Right atrium auricular region (tissue), 2 donors: ENCODE data around the gene LASP1. TPM values are rescaled to one million over a fixed set of nuclear protein-coding genes. Genes with fewer than 3 reads are reported as not detected.

Experiments
- DNase-seq: peaks from one replicate; pipeline ENCODE4 v3.0.0-alpha.2; 2019; ENCODE audit warnings: low spot score
- H3K27ac ChIP-seq, 2 donors: fragments of 200-600 bp; sonication (generic); 1 replicate in 1 of 2; 2 replicates in 1 of 2; pipeline ENCODE4 v1.5.1; 2016 to 2019
- H3K27me3 ChIP-seq, 2 donors: fragments of 200-600 bp; sonication (generic); one replicate each; pipeline versions ENCODE4 v1.5.1 to v1.6.0; 2017 to 2019
- H3K36me3 ChIP-seq: fragments of 200-600 bp; sonication (generic); one replicate; pipeline ENCODE4 v1.5.1; 2016
- H3K4me1 ChIP-seq, 2 donors: fragments of 200-600 bp; sonication (generic); one replicate each; pipeline versions ENCODE4 v1.5.1 to v1.6.0; 2017 to 2019
- H3K4me3 ChIP-seq, 2 donors: fragments of 200-600 bp; sonication (generic); 1 replicate in 1 of 2; 2 replicates in 1 of 2; pipeline ENCODE4 v1.5.1; 2017 to 2019; ENCODE audit warnings: mild to moderate bottlenecking in 1 of 2, moderate library complexity in 1 of 2
- H3K9me3 ChIP-seq, 2 donors: fragments of 200-600 bp; sonication (generic); one replicate each; pipeline ENCODE4 v1.5.1; 2019
- CTCF ChIP-seq, 2 donors: fragments of 200-600 bp; sonication (generic); IDR thresholded peaks; one replicate each; pipeline ENCODE4 v1.5.1; 2019; ENCODE audit warnings: antibody characterized with exemption in 2 of 2
- total RNA-seq, 2 donors: library from RNA; depleted of rRNA; stranded (reverse); fragments of >200 nt; gene quantifications; one replicate each; pipeline ENCODE4 v1.1.0, GENCODE V29; 2016

LASP1 gene, protein sequence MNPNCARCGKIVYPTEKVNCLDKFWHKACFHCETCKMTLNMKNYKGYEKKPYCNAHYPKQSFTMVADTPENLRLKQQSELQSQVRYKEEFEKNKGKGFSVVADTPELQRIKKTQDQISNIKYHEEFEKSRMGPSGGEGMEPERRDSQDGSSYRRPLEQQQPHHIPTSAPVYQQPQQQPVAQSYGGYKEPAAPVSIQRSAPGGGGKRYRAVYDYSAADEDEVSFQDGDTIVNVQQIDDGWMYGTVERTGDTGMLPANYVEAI
- total RNA-seq = 10 to 100 TPM; 34.2 to 65.4 TPM

DNA sequence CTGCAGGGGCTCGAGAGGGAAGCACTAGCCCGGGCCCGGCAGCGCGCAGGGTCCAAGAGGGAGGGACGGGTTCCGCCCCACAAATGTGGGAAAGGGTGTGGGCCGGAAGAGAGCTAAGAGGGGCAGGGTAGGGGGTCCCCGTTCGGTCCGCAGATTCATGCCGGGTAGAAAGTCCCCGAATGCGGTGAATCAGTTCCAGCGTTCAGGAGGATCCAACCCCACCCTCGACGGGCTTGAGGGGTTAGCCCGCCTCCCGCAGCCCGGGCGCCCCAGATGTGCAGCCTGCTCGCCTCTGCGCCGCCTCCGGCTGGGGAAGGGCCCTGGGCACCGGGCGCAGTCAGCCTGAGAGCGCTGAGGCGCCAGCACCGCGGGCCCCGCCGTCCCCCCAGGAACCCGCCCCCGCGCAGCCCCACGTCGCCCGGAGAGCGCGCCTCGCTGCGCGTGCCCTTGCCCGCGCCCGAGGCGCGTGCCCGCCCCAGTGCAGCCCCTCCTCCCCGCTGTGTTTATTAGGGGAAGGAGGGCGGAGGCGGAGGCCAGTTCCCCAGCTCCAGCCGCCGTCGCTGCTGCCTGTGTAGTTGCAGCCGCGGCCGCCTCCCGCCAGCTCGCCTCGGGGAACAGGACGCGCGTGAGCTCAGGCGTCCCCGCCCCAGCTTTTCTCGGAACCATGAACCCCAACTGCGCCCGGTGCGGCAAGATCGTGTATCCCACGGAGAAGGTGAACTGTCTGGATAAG is at the start of gene LASP1:
TSS of gene LASP1 (plus strand) at position 533 of the 733 bp plus-strand sequence. CDS start at position 665, 132 bp downstream.
- DNase-seq = peak; percentile 90
- H3K36me3 ChIP-seq = no peaks in the 10 kb centered on the region
- H3K4me1 ChIP-seq = peaks cover 0 to 53% of the 10 kb centered on the region in 2 donors
- H3K4me3 ChIP-seq = peak within 1 kb of the TSS; percentile 94 to 98
- no peaks in the 10 kb centered on the region for H3K9me3 ChIP-seq
- no peaks in the 10 kb centered on the region for H3K27me3 ChIP-seq
- H3K27ac ChIP-seq = peak within 1 kb of the TSS; percentile 95 to 96
- TF ChIP-seq CTCF (IDR thresholded peaks at IDR 0.05) = no peak

DNA sequence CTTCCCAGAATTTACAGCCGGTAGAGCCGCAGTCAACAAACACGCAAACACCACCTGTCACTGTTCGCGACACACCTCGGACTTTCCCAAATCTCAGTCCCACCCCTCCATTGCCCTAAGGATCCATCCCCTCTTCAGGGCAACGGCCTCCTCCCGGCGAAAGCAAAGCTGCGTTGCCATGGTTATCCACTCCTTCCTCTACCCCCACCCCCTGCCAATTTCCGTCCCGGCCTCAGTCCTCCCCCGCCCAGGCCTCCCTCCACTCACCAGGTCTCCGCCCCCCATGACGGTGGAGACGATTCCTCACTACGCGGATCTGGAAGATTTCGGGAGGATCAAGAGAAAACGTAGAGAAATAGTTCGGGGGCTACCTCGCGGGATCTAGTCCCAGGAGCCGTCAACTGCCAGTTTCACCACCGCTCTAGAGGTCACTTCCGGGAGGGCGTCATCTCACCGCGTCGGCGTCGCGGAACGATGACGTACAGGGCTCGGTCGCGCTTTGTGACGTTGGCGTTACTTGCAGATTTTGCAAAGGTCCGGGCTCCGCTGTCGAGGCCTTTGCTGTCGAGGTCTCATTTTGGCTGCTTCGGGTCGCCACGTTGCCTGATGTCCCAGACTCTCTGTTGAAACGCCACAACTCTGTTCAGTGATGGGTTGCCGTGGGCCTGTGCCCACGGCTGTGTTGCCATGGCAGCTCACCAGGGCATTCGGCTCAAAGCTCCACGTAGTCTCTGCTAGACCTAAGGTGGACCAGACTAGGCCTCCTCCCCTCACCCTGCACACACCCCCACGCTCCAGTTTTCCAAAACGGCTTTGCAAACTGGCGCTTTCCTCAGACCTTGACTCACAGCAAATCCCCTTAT is 44.7 kb upstream of the LASP1 start, which contains the start of gene CWC25:
TSS of gene CWC25 (minus strand) at position 423 of the 863 bp plus-strand sequence. CDS start at position 285, 138 bp downstream.
- peaks cover 9% of the 10 kb centered on the region for H3K36me3 ChIP-seq
- no peaks in the 10 kb centered on the region for H3K27me3 ChIP-seq
- peak; percentile 99 for DNase-seq
- TF ChIP-seq CTCF (IDR thresholded peaks at IDR 0.05) = peak in 1 of 2 donors; percentile 16
- H3K27ac ChIP-seq = peak within 1 kb of the TSS; percentile 97 to 98
- peak within 1 kb of the TSS; percentile 85 to 98 for H3K4me3 ChIP-seq
- H3K9me3 ChIP-seq = no peaks in the 10 kb centered on the region
- peaks cover 0 to 18% of the 10 kb centered on the region in 2 donors for H3K4me1 ChIP-seq

DNA sequence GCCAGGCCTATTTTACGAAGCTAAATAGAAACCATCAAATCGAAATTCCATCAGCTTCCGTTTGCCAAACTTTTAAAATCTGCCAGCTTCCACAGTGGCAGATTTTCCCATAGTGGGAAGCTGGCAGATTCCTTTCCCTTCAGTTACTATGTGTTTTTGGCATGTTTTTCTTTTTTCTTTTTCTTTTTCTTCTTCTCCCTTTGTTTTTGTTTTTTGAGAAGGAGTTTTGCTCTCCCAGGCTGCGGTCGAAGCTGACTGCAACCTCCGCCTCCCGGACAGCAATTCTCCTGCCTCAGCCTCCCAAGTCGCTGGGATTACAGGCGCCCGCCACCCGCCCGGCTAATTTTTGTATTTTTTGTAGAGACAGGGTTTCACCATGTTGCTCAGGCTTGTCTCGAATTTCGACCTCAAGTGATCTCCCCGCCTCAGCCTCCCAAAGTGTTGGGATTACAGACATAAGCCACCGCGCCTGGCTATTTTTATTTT is 44.1 kb upstream of the LASP1 start:
- H3K27me3 ChIP-seq = no peaks in the 10 kb centered on the region
- H3K27ac ChIP-seq = peak overlapping the region; percentile 97 to 98
- H3K4me1 ChIP-seq = peaks cover 0 to 18% of the 10 kb centered on the region in 2 donors
- H3K4me3 ChIP-seq = peak overlapping the region; percentile 85 to 98
- no peaks in the 10 kb centered on the region for H3K9me3 ChIP-seq
- TF ChIP-seq CTCF (IDR thresholded peaks at IDR 0.05) = no peak
- no peak for DNase-seq
- peaks cover 2% of the 10 kb centered on the region for H3K36me3 ChIP-seq

DNA sequence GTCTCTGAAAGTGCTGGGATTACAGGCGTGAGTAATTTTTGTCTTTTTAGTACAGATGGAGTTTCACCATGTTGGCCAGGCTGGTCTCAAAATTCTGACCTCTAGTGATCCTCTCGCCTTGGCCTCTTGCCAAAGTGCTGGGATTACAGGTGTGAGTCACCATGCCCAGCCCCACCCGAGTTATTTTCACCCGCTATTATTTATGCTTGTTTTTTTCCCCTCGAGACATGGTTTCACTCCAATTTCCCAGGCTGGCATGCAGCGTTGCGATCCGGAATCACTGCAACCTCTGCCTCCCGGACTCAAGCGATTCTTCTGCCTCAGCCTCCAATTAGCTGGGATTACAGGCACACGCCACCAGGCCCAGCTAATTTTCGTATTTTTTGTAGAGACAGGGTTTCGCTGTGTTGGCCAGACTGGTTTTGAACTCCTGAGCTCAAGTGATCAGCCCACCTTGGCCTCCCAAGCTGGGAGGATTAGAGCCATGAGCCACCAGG is 25.5 kb upstream of the LASP1 start:
- DNase-seq = no peak
- Histone ChIP-seq H3K36me3 (peaks cover 30% of the 10 kb centered on the region), H3K9me3 (no peaks in the 10 kb centered on the region), H3K4me1 (no peaks in the 10 kb centered on the region), H3K4me3 (no peak overlapping the region), H3K27me3 (no peaks in the 10 kb centered on the region), H3K27ac (no peak overlapping the region)
- TF ChIP-seq CTCF (IDR thresholded peaks at IDR 0.05) = no peak

- Histone ChIP-seq H3K27ac (no peak overlapping the region), H3K4me1 (peaks cover 0 to 24% of the 10 kb centered on the region in 2 donors), H3K36me3 (peaks cover 63% of the 10 kb centered on the region), H3K9me3 (no peaks in the 10 kb centered on the region), H3K27me3 (no peaks in the 10 kb centered on the region), H3K4me3 (no peak overlapping the region)
- no peak for DNase-seq
- TF ChIP-seq CTCF (IDR thresholded peaks at IDR 0.05) = no peak
These were observed 21.3 kb upstream of the LASP1 start for GRCh38 chr17:38848557-38848891.
